ENCODE measurements around the gene MTX1. TPM values are rescaled to one million over a fixed set of nuclear protein-coding genes. Genes with fewer than 3 reads are reported as not detected.
"Not testable (repeated sequence)": the region's sequence is repeated elsewhere in the genome, so short reads cannot be mapped to it uniquely, and the experiment has no call there.

MTX1 gene
- total and polyA plus RNA-seq, 2 donors (not counting 1 experiment from before 2014, with no cell fraction given), result 42.2 to 46.6 TPM

DNA sequence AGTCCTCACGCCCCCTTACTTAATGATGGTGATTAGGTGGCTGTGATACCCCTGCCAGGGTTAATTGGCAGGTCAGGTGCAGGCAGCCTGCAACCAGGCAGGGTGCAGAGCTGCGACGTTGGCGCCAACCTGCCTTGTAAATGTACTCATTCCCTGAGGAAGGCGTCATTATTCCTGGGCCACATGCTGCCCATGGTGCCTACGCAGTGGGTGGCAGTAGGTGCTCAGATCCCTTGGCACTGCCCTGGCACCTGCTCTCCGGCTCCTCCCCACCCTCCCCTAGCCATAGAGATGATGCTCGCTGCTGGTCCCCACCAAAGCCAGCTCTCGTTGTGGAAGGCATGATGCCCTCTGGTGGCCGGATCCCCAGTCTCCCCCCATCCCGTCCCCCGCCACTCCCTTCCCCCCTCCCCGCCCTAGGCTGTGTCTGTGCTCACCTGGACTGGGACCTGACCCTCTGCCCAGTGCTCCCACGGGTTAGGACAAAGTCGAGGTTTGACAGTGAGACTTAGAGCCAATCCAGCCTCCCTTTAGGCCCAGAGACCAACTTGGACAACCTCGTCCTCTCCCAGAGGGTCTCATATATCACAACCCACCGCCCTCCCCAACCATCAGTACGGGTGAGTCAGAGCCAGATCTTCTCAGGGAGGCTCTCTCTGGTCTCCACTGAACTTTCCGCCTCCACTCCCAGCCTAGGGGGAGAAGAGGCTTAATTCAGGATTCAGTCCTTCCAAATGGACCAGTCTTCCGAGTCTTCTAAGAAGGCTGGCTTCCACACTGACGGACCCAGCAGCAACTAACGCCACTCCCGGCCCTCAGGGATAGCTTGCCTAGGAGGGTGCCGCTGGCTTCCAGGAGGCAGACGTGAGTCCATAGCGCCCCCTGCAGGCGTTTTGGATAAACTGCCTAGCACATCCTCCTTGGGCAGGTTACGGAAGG is 41.1 kb upstream of the MTX1 start:
- H3K27ac ChIP-seq (ENCODE audit: insufficient read depth, low read length), result no peak overlapping the region

GRCh38 chr1:155168105-155168445 is 40.4 kb upstream of the MTX1 start:
- H2AFZ ChIP-seq (ENCODE audit: low read length); H3K27me3 ChIP-seq (ENCODE audit: control insufficient read depth, insufficient read depth, low read length); H3K36me3 ChIP-seq (ENCODE audit: control insufficient read depth, insufficient read depth, low read length); H3K4me3 ChIP-seq (replicated peaks in 1 of 4; ENCODE audit: control extremely low read depth in 1 of 4, insufficient read depth in 1 of 4, low read depth in 3 of 4, low read length in 4 of 4); H3K27ac ChIP-seq (ENCODE audit: insufficient read depth, low read length); H3K4me1 ChIP-seq (ENCODE audit: control insufficient read depth, extremely low read depth, insufficient read depth, low read length); H3K9ac ChIP-seq (ENCODE audit: insufficient read depth, low read length); H3K9me3 ChIP-seq (ENCODE audit: control insufficient read depth, insufficient read depth, low read depth, low read length); H3K4me2 ChIP-seq (ENCODE audit: extremely low read depth, insufficient read depth, low read length); DNase-seq (ENCODE audit: low read depth in 2 of 2); H4K20me1 ChIP-seq (ENCODE audit: control insufficient read depth, extremely low read depth, insufficient read depth, low read length): not testable (repeated sequence)
- peaks cover 11% of the 10 kb centered on the region for H3K79me2 ChIP-seq (ENCODE audit: control insufficient read depth, insufficient read depth, low read length)

More for the DNA sequence above, 41.1 kb upstream of the MTX1 start:
- peak overlapping the region; percentile 54 for H3K4me2 ChIP-seq (ENCODE audit: extremely low read depth, insufficient read depth, low read length)
- no peak overlapping the region for H3K9ac ChIP-seq (ENCODE audit: insufficient read depth, low read length)
- peak; percentile 59 to 83 for DNase-seq (ENCODE audit: low read depth in 2 of 2)
- TF ChIP-seq CTCF (conservative IDR thresholded peaks at IDR 0.05 in 1 of 2, IDR thresholded peaks at IDR 0.05 in 1 of 2; ENCODE audit: low read depth in 1 of 2, low read length in 2 of 2), result peak; percentile 81 to 94
- TF ChIP-seq EZH2 (IDR thresholded peaks at IDR 0.05; ENCODE audit: low read length, missing control alignments), result peak; percentile 51
- H3K79me2 ChIP-seq (ENCODE audit: control insufficient read depth, insufficient read depth, low read length), result peaks cover 6% of the 10 kb centered on the region
- H2AFZ ChIP-seq (ENCODE audit: low read length), result no peak overlapping the region
- H3K4me1 ChIP-seq (ENCODE audit: control insufficient read depth, extremely low read depth, insufficient read depth, low read length), result peaks cover 8% of the 10 kb centered on the region
- no peak overlapping the region for H3K4me3 ChIP-seq (replicated peaks in 1 of 4; ENCODE audit: control extremely low read depth in 1 of 4, insufficient read depth in 1 of 4, low read depth in 3 of 4, low read length in 4 of 4)
- H4K20me1 ChIP-seq (ENCODE audit: control insufficient read depth, extremely low read depth, insufficient read depth, low read length), result no peaks in the 10 kb centered on the region
- H3K36me3 ChIP-seq (ENCODE audit: control insufficient read depth, insufficient read depth, low read length), result peaks cover 2% of the 10 kb centered on the region
- H3K9me3 ChIP-seq (ENCODE audit: control insufficient read depth, insufficient read depth, low read depth, low read length), result no peaks in the 10 kb centered on the region
- peaks cover 3% of the 10 kb centered on the region for H3K27me3 ChIP-seq (ENCODE audit: control insufficient read depth, insufficient read depth, low read length)

GRCh38 chr1:155168456-155169210 is 39.9 kb upstream of the MTX1 start:
- peaks cover 3% of the 10 kb centered on the region for H3K27me3 ChIP-seq (ENCODE audit: control insufficient read depth, insufficient read depth, low read length)
- no peak overlapping the region for H3K9ac ChIP-seq (ENCODE audit: insufficient read depth, low read length)
- H3K9me3 ChIP-seq (ENCODE audit: control insufficient read depth, insufficient read depth, low read depth, low read length), result no peaks in the 10 kb centered on the region
- H3K4me2 ChIP-seq (ENCODE audit: extremely low read depth, insufficient read depth, low read length), result no peak overlapping the region
- H3K79me2 ChIP-seq (ENCODE audit: control insufficient read depth, insufficient read depth, low read length), result peaks cover 11% of the 10 kb centered on the region
- no peak overlapping the region for H3K27ac ChIP-seq (ENCODE audit: insufficient read depth, low read length)
- H2AFZ ChIP-seq (ENCODE audit: low read length), result no peak overlapping the region
- H3K36me3 ChIP-seq (ENCODE audit: control insufficient read depth, insufficient read depth, low read length), result peaks cover 2% of the 10 kb centered on the region
- no peak overlapping the region for H3K4me3 ChIP-seq (replicated peaks in 1 of 4; ENCODE audit: control extremely low read depth in 1 of 4, insufficient read depth in 1 of 4, low read depth in 3 of 4, low read length in 4 of 4)
- no peak for DNase-seq (ENCODE audit: low read depth in 2 of 2)
- H4K20me1 ChIP-seq (ENCODE audit: control insufficient read depth, extremely low read depth, insufficient read depth, low read length), result no peaks in the 10 kb centered on the region
- TF ChIP-seq EZH2 (IDR thresholded peaks at IDR 0.05; ENCODE audit: low read length, missing control alignments) (no peak), CTCF (conservative IDR thresholded peaks at IDR 0.05 in 1 of 2, IDR thresholded peaks at IDR 0.05 in 1 of 2; ENCODE audit: low read depth in 1 of 2, low read length in 2 of 2) (no peak)
- peaks cover 8% of the 10 kb centered on the region for H3K4me1 ChIP-seq (ENCODE audit: control insufficient read depth, extremely low read depth, insufficient read depth, low read length)
